Transverse colon (tissue), 4 donors: Measurements from ENCODE around the gene AP1B1.
A peak's percentile ranks its signal among the peaks of the same experiment; 100 is the strongest.
"Not testable (repeated sequence)": the region's sequence is repeated elsewhere in the genome, so short reads cannot be mapped to it uniquely, and the experiment has no call there.

ENCODE experiments used
- EP300 ChIP-seq: sonication (generic); formaldehyde crosslinking; IDR thresholded peaks from one replicate; pipeline ENCODE4 v1.6.1; 2017; ENCODE audit warnings: antibody characterized with exemption, low read depth
- POLR2AphosphoS5 ChIP-seq, 3 donors: sonication (generic); formaldehyde crosslinking; IDR thresholded peaks; one replicate each; pipeline ENCODE4 v1.6.1; 2016; ENCODE audit warnings: antibody characterized with exemption in 3 of 3
- TF ChIP-seq, protein P1 (sequence below), 5 experiments: fragments of 200-600 bp in 3 of 5; fragments of 450-650 bp in 2 of 5; sonication (generic) in 3 of 5; IDR thresholded peaks; 1 replicate in 2 of 5; 2 replicates in 3 of 5; pipeline ENCODE4 v1.5.1; 2016 to 2017; ENCODE audit warnings: antibody characterized with exemption in 5 of 5, inconsistent platforms in 3 of 5, mild to moderate bottlenecking in 2 of 5, moderate library complexity in 1 of 5

DNA sequence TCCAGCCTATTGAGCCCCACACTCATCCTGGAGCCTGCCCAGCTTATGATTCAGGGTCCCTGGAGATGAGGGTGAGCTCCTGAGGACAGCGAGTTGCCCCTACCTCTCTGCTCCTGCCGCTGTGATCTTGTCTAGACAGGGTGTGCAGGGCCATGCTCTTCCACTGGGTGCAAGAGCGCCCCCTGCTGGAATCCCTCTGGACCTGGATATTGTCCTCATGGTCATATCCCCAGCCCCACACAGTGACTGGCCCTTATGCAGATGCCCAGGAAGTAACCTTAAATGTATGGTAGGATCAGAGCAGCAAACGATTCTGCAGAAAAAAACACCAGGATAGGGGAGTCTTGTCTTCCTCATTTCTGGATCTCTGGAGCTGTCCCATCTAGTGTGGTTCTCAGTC, 24.4 kb upstream of the AP1B1 start:
- not testable (repeated sequence) for TF ChIP-seq EP300; POLR2AphosphoS5 (IDR thresholded peaks at IDR 0.05)
- TF ChIP-seq, protein P1, sequence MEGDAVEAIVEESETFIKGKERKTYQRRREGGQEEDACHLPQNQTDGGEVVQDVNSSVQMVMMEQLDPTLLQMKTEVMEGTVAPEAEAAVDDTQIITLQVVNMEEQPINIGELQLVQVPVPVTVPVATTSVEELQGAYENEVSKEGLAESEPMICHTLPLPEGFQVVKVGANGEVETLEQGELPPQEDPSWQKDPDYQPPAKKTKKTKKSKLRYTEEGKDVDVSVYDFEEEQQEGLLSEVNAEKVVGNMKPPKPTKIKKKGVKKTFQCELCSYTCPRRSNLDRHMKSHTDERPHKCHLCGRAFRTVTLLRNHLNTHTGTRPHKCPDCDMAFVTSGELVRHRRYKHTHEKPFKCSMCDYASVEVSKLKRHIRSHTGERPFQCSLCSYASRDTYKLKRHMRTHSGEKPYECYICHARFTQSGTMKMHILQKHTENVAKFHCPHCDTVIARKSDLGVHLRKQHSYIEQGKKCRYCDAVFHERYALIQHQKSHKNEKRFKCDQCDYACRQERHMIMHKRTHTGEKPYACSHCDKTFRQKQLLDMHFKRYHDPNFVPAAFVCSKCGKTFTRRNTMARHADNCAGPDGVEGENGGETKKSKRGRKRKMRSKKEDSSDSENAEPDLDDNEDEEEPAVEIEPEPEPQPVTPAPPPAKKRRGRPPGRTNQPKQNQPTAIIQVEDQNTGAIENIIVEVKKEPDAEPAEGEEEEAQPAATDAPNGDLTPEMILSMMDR (IDR thresholded peaks at IDR 0.05): peak; percentile 18 to 46 (median 42)
